22Rv1 (cell line): ENCODE measurements around the gene SYT8.

ENCODE experiments used
- H3K27ac ChIP-seq: fragments of 450-650 bp; 2 replicates; pipeline ENCODE4 v1.5.1; 2017
- ZFX ChIP-seq: fragments of 450-650 bp; IDR thresholded peaks from 2 replicates; pipeline ENCODE4 v1.6.1; 2017; ENCODE audit warnings: antibody characterized with exemption, borderline replicate concordance
- TF ChIP-seq, protein P1 (sequence below): fragments of 450-650 bp; IDR thresholded peaks from 2 replicates; pipeline ENCODE4 v1.5.1; 2017; ENCODE audit warnings: mild to moderate bottlenecking

Gene SYT8

DNA sequence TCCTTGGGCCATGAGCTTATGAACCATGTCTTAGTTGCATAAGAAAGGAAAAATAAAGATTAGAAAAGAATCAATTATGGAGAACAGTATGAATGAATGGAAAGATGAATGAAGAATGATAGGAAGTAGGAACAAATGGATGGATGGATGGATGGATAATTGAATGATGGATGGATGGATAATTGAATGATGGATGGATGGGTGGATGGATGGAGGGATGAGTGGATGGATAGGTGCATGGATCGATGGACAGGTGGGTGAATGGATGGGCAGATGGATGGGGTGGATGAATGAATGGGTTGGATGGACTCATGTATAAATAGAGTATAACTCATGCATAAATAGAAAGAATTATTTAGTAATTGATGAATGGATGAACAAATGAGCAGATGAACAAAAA lies 25.3 kb downstream of the SYT8 start:
- no peak for TF ChIP-seq ZFX
- TF ChIP-seq, protein P1, sequence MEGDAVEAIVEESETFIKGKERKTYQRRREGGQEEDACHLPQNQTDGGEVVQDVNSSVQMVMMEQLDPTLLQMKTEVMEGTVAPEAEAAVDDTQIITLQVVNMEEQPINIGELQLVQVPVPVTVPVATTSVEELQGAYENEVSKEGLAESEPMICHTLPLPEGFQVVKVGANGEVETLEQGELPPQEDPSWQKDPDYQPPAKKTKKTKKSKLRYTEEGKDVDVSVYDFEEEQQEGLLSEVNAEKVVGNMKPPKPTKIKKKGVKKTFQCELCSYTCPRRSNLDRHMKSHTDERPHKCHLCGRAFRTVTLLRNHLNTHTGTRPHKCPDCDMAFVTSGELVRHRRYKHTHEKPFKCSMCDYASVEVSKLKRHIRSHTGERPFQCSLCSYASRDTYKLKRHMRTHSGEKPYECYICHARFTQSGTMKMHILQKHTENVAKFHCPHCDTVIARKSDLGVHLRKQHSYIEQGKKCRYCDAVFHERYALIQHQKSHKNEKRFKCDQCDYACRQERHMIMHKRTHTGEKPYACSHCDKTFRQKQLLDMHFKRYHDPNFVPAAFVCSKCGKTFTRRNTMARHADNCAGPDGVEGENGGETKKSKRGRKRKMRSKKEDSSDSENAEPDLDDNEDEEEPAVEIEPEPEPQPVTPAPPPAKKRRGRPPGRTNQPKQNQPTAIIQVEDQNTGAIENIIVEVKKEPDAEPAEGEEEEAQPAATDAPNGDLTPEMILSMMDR = no peak

DNA sequence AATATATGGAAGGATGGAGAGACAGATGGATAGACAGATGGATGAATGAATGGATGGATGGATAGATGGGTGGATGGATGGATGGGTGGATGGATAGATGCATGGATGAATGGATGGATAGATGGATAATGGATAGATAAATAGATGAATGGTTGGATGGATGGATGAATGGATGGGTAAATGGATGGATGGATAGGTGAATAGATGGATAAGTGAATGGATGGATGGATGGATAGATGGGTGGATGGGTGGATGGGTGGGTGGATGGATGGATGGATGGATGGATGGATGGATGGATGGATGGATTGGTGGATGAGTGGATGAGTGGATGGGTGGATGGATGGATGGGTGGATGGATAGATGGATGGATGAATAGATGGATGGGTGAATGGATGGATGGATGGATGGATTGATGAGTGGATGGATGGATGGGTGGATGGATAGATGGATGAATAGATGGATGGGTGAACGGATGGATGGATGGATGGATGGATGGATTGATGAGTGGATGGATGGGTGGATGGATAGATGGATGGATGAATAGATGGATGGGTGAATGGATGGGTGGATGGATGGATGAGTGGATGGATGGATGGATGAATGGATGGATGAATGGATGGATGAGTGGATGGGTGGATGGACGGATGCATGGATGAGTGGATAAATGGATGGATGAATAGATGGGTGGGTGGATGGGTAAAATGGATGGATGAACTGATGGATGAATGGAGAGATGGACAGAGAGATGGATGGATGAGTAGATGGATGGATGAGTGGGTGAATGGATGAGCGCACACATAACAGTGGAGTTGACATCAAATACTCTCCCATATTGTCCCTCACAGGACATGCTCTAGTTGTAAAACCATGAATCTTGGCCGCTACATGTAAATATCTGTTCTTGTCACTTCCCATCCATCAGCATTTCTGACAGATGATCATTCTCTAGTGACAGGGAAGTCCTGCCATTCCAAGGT lies 26.9 kb downstream of the SYT8 start:
- no peak overlapping the region for H3K27ac ChIP-seq
- TF ChIP-seq ZFX = no peak
- TF ChIP-seq, protein P1 = no peak

More for the DNA sequence above, 25.3 kb downstream of the SYT8 start:
- H3K27ac ChIP-seq = no peak overlapping the region

DNA sequence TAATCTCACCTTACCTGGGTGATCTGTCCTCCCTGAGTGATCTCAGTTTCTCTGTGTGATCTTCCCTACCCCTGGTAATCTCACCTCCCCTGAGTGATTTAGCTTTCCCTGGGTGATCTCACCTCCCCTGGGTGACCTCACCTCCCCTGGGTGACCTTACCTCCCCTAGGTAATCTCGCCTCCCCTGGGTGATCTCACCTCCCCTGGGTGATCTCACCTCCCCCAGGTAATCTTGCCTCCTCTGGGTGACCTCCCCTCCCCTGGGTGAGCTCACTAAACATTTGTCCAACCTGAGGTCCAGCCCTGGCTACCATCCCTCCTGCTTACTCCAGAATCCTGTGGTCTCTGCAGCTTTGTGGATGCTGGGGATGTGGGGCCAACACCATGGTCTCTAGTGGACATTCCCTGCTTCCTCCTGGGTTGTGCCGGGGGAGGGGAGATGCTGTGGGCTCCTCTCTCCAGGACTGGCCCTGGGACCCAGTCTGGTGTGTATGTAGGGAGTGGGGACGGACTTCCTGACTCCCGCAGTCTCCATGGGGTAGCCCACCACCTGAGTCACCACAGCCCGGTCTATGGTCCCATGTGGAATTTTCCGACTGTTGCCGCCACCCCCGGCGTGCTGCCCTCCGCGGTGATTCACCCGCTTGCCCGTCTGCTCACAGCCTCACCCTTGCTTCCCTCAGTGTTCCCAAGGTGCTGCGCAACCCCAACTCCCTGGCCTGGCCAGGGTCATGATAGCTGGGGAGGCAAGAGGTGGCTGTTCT lies 28.0 kb downstream of the SYT8 start:
- no peak overlapping the region for H3K27ac ChIP-seq
- no peak for TF ChIP-seq ZFX
- TF ChIP-seq, protein P1 = no peak

DNA sequence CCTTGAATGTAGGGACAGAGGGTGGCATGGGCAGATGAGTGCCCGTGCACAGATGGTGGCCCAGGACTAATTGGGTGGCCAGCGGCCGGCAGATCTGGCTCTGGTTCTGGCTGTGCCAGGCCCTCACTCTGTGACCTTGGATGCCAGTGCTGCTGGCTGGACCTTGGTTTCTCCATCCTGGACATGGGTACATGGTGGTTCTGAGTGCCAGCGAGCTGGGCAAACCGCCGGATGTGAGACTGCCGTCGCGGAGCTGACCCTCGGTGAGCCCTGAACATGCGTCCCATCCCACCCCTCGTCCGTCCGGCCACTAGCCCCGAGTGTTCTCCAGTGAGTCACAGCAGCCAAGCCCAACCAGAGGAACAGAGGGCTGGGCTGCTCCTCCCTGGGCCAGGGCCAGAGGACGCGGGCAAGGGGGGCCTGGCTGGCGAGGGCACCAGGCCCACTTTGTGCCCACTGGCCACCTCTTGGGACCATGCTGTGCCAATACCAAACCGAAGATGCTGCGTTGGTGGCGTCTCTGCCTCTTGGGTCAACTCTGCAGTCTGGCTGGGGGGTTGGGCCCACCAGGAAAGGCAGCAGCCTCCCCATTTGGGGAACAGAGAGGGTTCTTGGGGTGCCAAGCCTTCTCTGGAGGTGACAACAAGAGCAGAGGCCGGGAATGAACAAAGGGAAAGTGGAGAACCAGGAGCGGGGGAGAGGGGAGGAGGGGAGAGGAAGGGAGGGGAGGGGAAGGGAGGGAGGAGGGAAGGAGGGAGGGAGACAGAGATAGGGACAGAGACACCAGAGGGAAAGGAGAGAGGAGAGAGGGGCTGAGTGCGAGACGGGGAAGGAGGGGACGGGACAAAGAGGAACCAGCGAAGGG lies 28.8 kb downstream of the SYT8 start:
- H3K27ac ChIP-seq = no peak overlapping the region
- TF ChIP-seq ZFX = no peak
- TF ChIP-seq, protein P1 = no peak

DNA sequence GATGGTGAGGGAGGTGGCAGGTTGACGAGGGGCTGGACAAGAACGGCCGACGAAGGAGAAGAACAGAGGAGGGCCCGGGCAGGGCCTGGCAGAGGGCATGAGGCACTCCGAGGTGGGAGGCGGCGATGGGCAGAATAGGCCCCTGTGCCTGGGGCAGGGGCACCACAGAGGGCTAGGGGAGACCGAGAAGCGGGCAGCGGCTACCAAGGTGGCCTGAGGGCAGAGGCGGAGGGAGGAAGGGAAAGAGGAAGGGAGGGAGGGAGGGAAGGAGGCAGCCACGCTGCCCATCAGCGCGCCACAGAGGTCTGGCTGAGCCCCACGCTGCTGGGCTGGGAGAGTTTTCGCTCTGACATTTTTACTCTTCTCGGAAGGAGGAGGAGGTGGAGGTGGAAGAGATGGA lies 29.4 kb downstream of the SYT8 start:
- TF ChIP-seq, protein P1 = no peak
- TF ChIP-seq ZFX = no peak
- no peak overlapping the region for H3K27ac ChIP-seq

DNA sequence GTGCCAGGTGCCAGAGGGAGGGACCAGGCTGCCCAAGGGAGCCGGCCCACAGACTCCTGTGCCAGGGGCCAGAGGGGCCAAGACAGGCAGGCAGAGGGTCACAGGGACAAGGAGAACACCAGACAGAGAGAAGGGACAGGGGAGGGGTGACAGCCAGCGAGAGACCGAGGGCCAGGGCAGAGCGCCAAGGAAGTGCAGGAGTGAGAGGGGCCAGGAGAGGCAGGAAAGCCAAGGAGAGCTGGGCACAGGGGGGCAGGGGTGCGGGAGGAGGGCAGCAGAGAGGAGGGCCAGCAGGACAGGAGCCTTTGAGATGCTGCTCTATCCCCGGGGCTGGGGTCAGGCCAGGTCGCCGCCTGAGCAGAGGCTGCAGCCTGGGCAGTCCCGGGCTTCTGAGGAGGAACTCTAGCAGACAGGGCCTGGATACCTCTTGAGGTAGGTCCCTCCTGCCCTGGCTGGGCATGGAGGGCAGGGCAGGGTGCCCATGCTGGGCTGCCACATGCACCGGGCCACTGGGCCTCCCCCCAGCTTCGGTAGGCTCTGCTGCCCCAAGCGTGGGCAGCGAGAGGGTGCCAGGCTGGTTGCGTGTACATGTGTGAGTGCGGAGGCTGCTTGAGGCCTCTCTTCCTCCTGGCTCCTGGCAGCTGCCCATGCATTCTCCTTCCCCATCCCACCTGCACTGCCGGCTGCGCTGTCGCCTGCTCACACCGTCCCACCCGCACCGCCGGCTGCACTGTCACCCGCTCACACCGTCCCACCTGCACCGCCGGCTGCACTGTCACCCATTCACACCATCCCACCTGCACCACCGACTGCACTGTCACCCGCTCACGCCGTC lies 30.3 kb downstream of the SYT8 start:
- TF ChIP-seq ZFX = no peak
- TF ChIP-seq, protein P1 = no peak
- no peak overlapping the region for H3K27ac ChIP-seq
